GM21723 (cell line): ENCODE results near the gene CCNG2.

Source experiments
- ATAC-seq: cut with Tn5 transposase; IDR thresholded peaks from one replicate; pipeline ENCODE4 v1.9.1; 2021; ENCODE audit warnings: mild to moderate bottlenecking, moderate library complexity; ENCODE audit not compliant: unreplicated experiment

The CCNG2 gene

GRCh38 chr4:77201343-77201742, 44.3 kb downstream of the CCNG2 start:
- ATAC-seq: no peak

- no peak for ATAC-seq
These were observed 44.9 kb downstream of the CCNG2 start for GRCh38 chr4:77201857-77202256.

DNA sequence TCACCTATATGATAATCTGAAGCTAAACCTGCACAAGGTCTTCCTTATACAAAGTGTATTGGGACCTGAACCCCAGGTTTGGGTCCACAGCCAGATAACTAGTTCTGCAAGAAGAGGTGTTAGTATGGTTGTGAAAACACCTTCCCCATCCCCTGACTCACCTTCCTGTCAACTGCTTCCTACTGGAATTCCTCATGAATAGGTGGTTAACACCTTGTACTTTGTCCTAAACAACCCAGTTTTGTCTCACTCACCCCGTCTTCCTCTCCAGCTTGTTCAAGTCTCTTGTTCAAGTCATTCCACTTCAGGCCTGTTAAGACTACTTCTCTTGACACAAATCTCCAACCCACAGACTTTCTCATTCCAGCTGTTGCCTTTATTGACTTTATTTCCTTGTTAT, 45.5 kb downstream of the CCNG2 start:
- ATAC-seq: no peak

- peak; percentile 90 for ATAC-seq
These were observed 46.6 kb downstream of the CCNG2 start for GRCh38 chr4:77203380-77204197.

DNA sequence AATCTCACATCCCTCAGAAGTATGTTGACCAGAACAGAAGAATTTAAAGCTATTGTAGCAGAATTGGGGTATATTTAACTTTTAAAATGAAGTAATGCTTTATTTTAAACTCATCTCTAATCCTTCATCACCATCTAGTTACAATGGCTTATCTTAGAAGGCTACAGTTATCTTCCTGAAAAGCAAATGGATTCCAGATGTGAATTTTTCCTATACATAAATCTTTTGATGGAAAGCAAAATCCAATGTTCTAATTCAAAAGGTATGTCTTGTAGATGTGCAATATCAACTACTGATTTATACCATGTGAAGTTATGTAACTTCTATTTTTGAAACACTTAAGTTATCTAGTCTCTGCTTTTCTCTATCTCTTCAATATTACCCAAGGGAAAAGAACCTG, 47.6 kb downstream of the CCNG2 start:
- ATAC-seq: no peak

DNA sequence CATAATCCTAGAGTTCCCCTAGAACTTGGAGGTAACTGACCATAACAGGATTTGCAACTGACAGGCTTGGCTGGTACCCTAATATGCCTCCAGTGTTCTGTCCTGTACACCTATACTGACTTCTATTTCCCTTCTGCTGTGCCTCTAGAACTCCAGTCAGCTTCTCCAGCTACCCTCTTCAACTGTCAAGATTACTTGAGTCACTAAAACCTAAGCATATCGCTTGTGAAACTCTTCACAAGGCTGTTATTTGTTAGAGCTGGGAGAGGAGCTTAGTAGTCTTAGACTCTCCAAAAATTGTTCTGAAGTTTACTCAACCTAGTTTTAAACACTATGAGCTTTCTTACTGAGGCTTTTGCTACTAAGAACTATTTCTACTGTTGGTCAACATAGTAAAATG, 52.0 kb downstream of the CCNG2 start:
- ATAC-seq: no peak

GRCh38 chr4:77209936-77210335, 52.9 kb downstream of the CCNG2 start:
- ATAC-seq: no peak

- no peak for ATAC-seq
These were observed 58.1 kb downstream of the CCNG2 start for GRCh38 chr4:77215107-77215506.

DNA sequence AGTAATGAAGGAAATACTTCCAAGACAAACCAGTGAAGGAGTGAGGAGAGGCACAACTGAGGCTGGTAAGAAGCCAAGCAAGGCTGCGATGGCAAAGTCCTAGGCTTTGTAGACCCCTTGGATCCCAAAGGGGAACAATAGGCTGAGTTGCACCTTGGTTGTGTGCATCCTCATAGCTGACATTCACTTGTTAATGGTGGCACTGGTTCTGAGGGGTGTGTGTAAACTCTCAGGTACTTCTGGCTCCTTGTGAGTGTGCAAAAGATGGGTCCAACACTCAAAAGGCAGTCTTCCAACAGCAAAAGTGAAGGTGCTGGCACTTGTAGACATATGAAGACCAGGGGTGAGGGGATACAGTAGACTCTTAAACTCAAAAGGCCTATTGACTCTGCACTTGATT, 60.5 kb downstream of the CCNG2 start:
- no peak for ATAC-seq

DNA sequence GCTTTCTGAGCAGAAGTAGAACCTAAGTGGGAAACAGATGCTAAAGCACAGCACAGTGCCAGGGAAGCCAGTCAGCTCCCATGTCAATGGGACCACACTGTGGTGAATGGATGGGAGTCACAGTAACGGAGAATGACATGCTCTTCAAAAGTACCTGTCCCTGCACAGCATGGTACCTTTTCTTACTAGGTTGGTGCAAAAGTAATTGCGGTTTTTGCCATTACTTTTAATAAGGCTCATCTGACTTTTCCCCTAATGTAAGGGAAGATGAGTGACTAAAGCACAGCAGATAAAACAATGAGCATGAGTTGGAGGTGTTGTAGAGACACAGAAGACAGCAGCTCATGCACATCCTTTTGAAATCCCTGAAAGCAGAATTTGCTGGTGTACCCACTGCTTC, 62.3 kb downstream of the CCNG2 start:
- ATAC-seq: no peak
